WTC11 (cell line): ENCODE results near the gene SAFB2. TPM values are rescaled to one million over a fixed set of nuclear protein-coding genes. Genes with fewer than 3 reads are reported as not detected.

Experiments
- ATAC-seq: fragments of 200-7000 bp; cut with Tn5 transposase; 2 replicates; pipeline ENCODE4 v1.10.0; 2021; ENCODE audit warnings: mild to moderate bottlenecking, moderate library complexity
- CTCF ChIA-PET: fragments of 300-600 bp; sonication (Branson Sonifier 250); formaldehyde crosslinking; loops from one replicate; lab custom pipeline; 2021; ENCODE audit warnings: antibody characterized with exemption; lab: Charles Lee
- POLR2A ChIA-PET: fragments of 350-600 bp; sonication (Branson Sonifier 250); formaldehyde crosslinking; loops from one replicate; lab custom pipeline; 2021; ENCODE audit warnings: antibody characterized with exemption; lab: Charles Lee
- DNase-seq: peaks from one replicate; pipeline ENCODE4 v3.0.0; 2021; ENCODE audit warnings: low spot score
- H3K27ac Mint-ChIP-seq: 2 replicates; pipeline ENCODE4 v1.8.0; 2021; ENCODE audit warnings: mixed read lengths
- H3K27me3 Mint-ChIP-seq: 2 replicates; pipeline ENCODE4 v1.8.0; 2021; ENCODE audit warnings: low read depth, mild to moderate bottlenecking, moderate library complexity, mixed read lengths
- H3K36me3 Mint-ChIP-seq: 2 replicates; pipeline ENCODE4 v1.8.0; 2021; ENCODE audit warnings: mixed read lengths
- H3K4me1 Mint-ChIP-seq: 2 replicates; pipeline ENCODE4 v1.8.0; 2022; ENCODE audit warnings: mixed read lengths
- H3K4me3 Mint-ChIP-seq: 2 replicates; pipeline ENCODE4 v1.8.0; 2021; ENCODE audit warnings: mild to moderate bottlenecking, moderate library complexity, mixed read lengths
- H3K9me3 Mint-ChIP-seq: 2 replicates; pipeline ENCODE4 v1.8.0; 2021; ENCODE audit warnings: mixed read lengths
- FOXP1 ChIP-seq: sonication (generic); formaldehyde crosslinking; IDR thresholded peaks from 2 replicates; pipeline ENCODE4 v1.8.0; 2022; ENCODE audit warnings: missing genetic modification reagents, mild to moderate bottlenecking, moderate library complexity, borderline replicate concordance
- GTF2I ChIP-seq: fragments of 250-450 bp; sonication (Bioruptor Pico); conservative IDR thresholded peaks from 2 replicates; pipeline ENCODE4 v1.4.0; 2021; ENCODE audit warnings: mild to moderate bottlenecking
- KAT7 ChIP-seq: sonication (generic); formaldehyde crosslinking; IDR thresholded peaks from 2 replicates; pipeline ENCODE4 v1.8.1; 2023; ENCODE audit warnings: missing genetic modification reagents, mild to moderate bottlenecking, borderline replicate concordance
- TCF7 ChIP-seq: sonication (generic); formaldehyde crosslinking; IDR thresholded peaks from 2 replicates; pipeline ENCODE4 v1.8.0; 2022; ENCODE audit warnings: mild to moderate bottlenecking, low read depth, missing genetic modification reagents, moderate library complexity
- TEAD1 ChIP-seq: sonication (generic); formaldehyde crosslinking; IDR thresholded peaks from 2 replicates; pipeline ENCODE4 v1.8.0; 2022; ENCODE audit warnings: mild to moderate bottlenecking, missing genetic modification reagents
- ZNF671 ChIP-seq: fragments of 250-450 bp; sonication (Bioruptor Pico); IDR thresholded peaks from 2 replicates; pipeline ENCODE4 v1.8.0; 2021; ENCODE audit warnings: mild to moderate bottlenecking
- total RNA-seq: library from RNA; stranded (reverse); gene quantifications from 3 replicates; pipeline ENCODE4 v1.2.3, GENCODE V29; 2021
- TF ChIP-seq, protein P1 (sequence below): sonication (generic); formaldehyde crosslinking; conservative IDR thresholded peaks from 2 replicates; pipeline ENCODE4 v1.8.1; 2023; ENCODE audit warnings: mild to moderate bottlenecking, low read depth, missing genetic modification reagents, moderate library complexity
- TF ChIP-seq, protein P2 (sequence below): sonication (generic); formaldehyde crosslinking; IDR thresholded peaks from 2 replicates; pipeline ENCODE4 v1.8.1; 2022; ENCODE audit warnings: low read depth, mild to moderate bottlenecking, moderate library complexity, missing genetic modification reagents, borderline replicate concordance
- TF ChIP-seq, protein P3 (sequence below): fragments of 250-450 bp; sonication (Bioruptor Pico); IDR thresholded peaks from 2 replicates; pipeline ENCODE4 v1.9.0; 2021; ENCODE audit warnings: mild to moderate bottlenecking, borderline replicate concordance
- TF ChIP-seq, protein P4 (sequence below): sonication (generic); formaldehyde crosslinking; IDR thresholded peaks from 2 replicates; pipeline ENCODE4 v1.8.1; 2022; ENCODE audit warnings: missing genetic modification reagents, borderline replicate concordance
- TF ChIP-seq, protein P5 (sequence below): sonication (generic); formaldehyde crosslinking; IDR thresholded peaks from 2 replicates; pipeline ENCODE4 v1.8.1; 2022; ENCODE audit warnings: low read depth, missing genetic modification reagents, borderline replicate concordance
- TF ChIP-seq, protein P6 (sequence below): sonication (generic); formaldehyde crosslinking; IDR thresholded peaks from 2 replicates; pipeline ENCODE4 v1.8.0; 2022; ENCODE audit warnings: mild to moderate bottlenecking, missing genetic modification reagents
- TF ChIP-seq, protein P7 (sequence below): fragments of 250-450 bp; sonication (Bioruptor Pico); IDR thresholded peaks from 2 replicates; pipeline ENCODE4 v1.9.0; 2021; ENCODE audit warnings: moderate library complexity, mild to moderate bottlenecking, inconsistent platforms, borderline replicate concordance

Gene SAFB2
- total RNA-seq, 1 experiment from 2014 or later = 100 TPM

DNA sequence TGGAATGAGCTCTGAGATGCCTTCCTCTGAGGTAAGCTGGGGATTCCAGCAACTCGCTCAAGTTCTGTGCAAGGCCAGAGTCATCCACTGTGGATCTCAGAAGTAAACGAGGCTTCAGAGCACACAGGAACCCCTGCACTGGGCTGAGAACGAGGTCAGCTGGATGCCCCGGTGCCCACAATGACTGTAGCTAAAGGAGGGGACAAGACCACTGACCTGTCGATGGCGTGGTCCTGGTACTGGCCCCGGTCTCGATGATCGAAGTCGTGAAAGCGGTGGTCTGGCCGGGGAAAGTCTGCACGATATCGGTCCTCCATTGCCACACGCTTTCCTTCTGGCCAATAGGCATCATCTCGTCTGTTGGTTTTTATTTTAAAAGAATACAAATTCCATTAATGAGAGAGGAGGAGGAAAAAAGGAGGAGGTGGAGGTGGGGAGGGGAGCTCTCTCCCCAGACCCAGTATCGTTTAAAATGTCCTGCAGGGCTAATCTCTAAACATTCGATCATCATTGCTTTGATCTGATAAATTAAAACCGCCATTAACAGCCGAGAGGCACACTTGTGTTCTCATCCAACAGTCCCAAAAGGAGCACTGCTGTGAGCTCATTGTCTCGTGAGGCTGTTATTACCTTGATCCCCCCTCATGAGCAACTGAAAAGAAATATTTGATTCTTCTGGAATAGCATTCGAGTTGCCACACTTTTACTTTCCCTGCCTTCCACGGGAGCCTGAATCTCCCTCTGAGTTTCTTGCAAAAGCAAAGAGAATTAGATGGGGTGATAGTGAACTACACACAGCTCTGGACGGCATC is 29.8 kb downstream of the SAFB2 start (continued):
- TF ChIP-seq, protein P1, sequence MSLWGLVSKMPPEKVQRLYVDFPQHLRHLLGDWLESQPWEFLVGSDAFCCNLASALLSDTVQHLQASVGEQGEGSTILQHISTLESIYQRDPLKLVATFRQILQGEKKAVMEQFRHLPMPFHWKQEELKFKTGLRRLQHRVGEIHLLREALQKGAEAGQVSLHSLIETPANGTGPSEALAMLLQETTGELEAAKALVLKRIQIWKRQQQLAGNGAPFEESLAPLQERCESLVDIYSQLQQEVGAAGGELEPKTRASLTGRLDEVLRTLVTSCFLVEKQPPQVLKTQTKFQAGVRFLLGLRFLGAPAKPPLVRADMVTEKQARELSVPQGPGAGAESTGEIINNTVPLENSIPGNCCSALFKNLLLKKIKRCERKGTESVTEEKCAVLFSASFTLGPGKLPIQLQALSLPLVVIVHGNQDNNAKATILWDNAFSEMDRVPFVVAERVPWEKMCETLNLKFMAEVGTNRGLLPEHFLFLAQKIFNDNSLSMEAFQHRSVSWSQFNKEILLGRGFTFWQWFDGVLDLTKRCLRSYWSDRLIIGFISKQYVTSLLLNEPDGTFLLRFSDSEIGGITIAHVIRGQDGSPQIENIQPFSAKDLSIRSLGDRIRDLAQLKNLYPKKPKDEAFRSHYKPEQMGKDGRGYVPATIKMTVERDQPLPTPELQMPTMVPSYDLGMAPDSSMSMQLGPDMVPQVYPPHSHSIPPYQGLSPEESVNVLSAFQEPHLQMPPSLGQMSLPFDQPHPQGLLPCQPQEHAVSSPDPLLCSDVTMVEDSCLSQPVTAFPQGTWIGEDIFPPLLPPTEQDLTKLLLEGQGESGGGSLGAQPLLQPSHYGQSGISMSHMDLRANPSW (CRISPR knock-in tag) = no peak
- TF ChIP-seq, protein P2, sequence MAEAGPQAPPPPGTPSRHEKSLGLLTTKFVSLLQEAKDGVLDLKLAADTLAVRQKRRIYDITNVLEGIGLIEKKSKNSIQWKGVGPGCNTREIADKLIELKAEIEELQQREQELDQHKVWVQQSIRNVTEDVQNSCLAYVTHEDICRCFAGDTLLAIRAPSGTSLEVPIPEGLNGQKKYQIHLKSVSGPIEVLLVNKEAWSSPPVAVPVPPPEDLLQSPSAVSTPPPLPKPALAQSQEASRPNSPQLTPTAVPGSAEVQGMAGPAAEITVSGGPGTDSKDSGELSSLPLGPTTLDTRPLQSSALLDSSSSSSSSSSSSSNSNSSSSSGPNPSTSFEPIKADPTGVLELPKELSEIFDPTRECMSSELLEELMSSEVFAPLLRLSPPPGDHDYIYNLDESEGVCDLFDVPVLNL (CRISPR knock-in tag) = no peak
- TF ChIP-seq, protein P3, sequence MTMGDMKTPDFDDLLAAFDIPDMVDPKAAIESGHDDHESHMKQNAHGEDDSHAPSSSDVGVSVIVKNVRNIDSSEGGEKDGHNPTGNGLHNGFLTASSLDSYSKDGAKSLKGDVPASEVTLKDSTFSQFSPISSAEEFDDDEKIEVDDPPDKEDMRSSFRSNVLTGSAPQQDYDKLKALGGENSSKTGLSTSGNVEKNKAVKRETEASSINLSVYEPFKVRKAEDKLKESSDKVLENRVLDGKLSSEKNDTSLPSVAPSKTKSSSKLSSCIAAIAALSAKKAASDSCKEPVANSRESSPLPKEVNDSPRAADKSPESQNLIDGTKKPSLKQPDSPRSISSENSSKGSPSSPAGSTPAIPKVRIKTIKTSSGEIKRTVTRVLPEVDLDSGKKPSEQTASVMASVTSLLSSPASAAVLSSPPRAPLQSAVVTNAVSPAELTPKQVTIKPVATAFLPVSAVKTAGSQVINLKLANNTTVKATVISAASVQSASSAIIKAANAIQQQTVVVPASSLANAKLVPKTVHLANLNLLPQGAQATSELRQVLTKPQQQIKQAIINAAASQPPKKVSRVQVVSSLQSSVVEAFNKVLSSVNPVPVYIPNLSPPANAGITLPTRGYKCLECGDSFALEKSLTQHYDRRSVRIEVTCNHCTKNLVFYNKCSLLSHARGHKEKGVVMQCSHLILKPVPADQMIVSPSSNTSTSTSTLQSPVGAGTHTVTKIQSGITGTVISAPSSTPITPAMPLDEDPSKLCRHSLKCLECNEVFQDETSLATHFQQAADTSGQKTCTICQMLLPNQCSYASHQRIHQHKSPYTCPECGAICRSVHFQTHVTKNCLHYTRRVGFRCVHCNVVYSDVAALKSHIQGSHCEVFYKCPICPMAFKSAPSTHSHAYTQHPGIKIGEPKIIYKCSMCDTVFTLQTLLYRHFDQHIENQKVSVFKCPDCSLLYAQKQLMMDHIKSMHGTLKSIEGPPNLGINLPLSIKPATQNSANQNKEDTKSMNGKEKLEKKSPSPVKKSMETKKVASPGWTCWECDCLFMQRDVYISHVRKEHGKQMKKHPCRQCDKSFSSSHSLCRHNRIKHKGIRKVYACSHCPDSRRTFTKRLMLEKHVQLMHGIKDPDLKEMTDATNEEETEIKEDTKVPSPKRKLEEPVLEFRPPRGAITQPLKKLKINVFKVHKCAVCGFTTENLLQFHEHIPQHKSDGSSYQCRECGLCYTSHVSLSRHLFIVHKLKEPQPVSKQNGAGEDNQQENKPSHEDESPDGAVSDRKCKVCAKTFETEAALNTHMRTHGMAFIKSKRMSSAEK = no peak
- TF ChIP-seq, protein P4, sequence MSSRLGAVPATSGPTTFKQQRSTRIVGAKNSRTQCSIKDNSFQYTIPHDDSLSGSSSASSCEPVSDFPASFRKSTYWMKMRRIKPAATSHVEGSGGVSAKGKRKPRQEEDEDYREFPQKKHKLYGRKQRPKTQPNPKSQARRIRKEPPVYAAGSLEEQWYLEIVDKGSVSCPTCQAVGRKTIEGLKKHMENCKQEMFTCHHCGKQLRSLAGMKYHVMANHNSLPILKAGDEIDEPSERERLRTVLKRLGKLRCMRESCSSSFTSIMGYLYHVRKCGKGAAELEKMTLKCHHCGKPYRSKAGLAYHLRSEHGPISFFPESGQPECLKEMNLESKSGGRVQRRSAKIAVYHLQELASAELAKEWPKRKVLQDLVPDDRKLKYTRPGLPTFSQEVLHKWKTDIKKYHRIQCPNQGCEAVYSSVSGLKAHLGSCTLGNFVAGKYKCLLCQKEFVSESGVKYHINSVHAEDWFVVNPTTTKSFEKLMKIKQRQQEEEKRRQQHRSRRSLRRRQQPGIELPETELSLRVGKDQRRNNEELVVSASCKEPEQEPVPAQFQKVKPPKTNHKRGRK = no peak

DNA sequence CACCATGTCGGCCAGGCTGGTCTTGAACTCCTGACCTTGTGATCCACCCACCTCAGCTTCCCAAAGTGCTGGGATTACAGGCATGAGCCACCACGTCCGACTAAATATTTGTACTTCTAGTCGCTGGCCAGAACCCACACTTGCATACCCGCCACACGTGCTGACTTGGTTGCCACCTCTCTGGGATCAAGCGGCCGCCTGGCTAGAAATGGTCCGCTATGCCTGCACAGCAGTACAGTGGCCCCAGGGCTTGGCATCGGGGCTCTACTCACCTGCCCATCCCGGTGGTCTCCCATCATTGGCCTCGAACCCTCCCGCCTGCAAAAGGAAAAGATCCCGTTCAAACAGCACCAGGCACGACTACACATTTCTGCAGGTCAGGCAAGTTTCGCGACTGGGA is 31.1 kb downstream of the SAFB2 start:
- POLR2A ChIA-PET = no interaction called here
- TF ChIP-seq FOXP1 (CRISPR knock-in tag) = no peak
- no peak for TF ChIP-seq TCF7 (CRISPR knock-in tag)
- TF ChIP-seq, protein P5, sequence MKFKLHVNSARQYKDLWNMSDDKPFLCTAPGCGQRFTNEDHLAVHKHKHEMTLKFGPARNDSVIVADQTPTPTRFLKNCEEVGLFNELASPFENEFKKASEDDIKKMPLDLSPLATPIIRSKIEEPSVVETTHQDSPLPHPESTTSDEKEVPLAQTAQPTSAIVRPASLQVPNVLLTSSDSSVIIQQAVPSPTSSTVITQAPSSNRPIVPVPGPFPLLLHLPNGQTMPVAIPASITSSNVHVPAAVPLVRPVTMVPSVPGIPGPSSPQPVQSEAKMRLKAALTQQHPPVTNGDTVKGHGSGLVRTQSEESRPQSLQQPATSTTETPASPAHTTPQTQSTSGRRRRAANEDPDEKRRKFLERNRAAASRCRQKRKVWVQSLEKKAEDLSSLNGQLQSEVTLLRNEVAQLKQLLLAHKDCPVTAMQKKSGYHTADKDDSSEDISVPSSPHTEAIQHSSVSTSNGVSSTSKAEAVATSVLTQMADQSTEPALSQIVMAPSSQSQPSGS = no peak
- no peak for TF ChIP-seq GTF2I
- no peak for TF ChIP-seq KAT7 (CRISPR knock-in tag)
- TF ChIP-seq, protein P6, sequence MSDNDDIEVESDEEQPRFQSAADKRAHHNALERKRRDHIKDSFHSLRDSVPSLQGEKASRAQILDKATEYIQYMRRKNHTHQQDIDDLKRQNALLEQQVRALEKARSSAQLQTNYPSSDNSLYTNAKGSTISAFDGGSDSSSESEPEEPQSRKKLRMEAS (CRISPR knock-in tag) = no peak
- TF ChIP-seq TEAD1 (CRISPR knock-in tag) = no peak
- TF ChIP-seq ZNF671 (CRISPR knock-in tag) = no peak
- TF ChIP-seq, protein P7, sequence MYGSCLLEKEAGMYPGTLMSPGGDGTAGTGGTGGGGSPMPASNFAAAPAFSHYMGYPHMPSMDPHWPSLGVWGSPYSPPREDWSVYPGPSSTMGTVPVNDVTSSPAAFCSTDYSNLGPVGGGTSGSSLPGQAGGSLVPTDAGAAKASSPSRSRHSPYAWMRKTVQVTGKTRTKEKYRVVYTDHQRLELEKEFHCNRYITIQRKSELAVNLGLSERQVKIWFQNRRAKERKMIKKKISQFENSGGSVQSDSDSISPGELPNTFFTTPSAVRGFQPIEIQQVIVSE (CRISPR knock-in tag) = no peak
- TF ChIP-seq, all 79 proteins: peak for 0
- ATAC-seq (no peak), DNase-seq (no peak)
- Mint-ChIP-seq H3K4me1 (peaks cover 4% of the 10 kb centered on the region), H3K4me3 (no peak overlapping the region), H3K27me3 (no peaks in the 10 kb centered on the region; the same call in 1 of the 2 replicates), H3K9me3 (no peaks in the 10 kb centered on the region), H3K36me3 (peaks cover 59% of the 10 kb centered on the region), H3K27ac (no peak overlapping the region)
- CTCF ChIA-PET = no interaction called here
